ENCODE data around the gene TUBA1A. TPM values are rescaled to one million over a fixed set of nuclear protein-coding genes. Genes with fewer than 3 reads are reported as not detected.

TUBA1A gene
- total and polyA plus RNA-seq, 4 donors, result 89.7 to 270 (median 259) TPM

Small RNAs within 50 kb of the gene (small RNA-seq; reads per million reads assigned to genes)
- gene RF00017 (ENCODE audit: low replicate concordance), result not detected

Other genes with a start within 250 kb of the TUBA1A start
- 100 to 1,000 TPM in 1 of 2 donors, 10 to 100 TPM in 1; 37.9 to 194 TPM for gene ARF3, start 231.6 kb downstream of the TUBA1A start, total RNA-seq
- gene ARF3, start 231.6 kb downstream of the TUBA1A start, polyA plus RNA-seq, result 100 to 1,000 TPM; 104 to 118 TPM
- under 1 TPM in 1 of 2 donors, not detected in 1; 0.43 TPM for gene WNT10B, start 217.3 kb downstream of the TUBA1A start, total RNA-seq
- gene WNT10B, start 217.3 kb downstream of the TUBA1A start, polyA plus RNA-seq, result under 1 TPM; 0.24 to 0.35 TPM
- under 1 TPM; 0.15 to 0.20 TPM for gene WNT1, start 210.8 kb downstream of the TUBA1A start, total RNA-seq
- gene WNT1, start 210.8 kb downstream of the TUBA1A start, polyA plus RNA-seq, result under 1 TPM in 1 of 2 donors, not detected in 1; 0.09 TPM
- gene DDN, start 189.7 kb downstream of the TUBA1A start, total RNA-seq, result under 1 TPM; 0.11 to 0.12 TPM
- gene DDN, start 189.7 kb downstream of the TUBA1A start, polyA plus RNA-seq, result under 1 TPM; 0.04 to 0.07 TPM
- gene PRKAG1, start 170.3 kb downstream of the TUBA1A start, total RNA-seq, result 10 to 100 TPM; 33.1 to 53.6 TPM
- 10 to 100 TPM; 45.7 to 54.5 TPM for gene PRKAG1, start 170.3 kb downstream of the TUBA1A start, polyA plus RNA-seq
- 100 to 1,000 TPM in 1 of 2 donors, 10 to 100 TPM in 1; 58.7 to 115 TPM for gene KMT2D, start 128.3 kb downstream of the TUBA1A start, total RNA-seq
- 10 to 100 TPM; 27.6 to 39.7 TPM for gene KMT2D, start 128.3 kb downstream of the TUBA1A start, polyA plus RNA-seq
- 1 to 10 TPM in 1 of 2 donors, under 1 TPM in 1; 0.51 to 2.4 TPM for gene RHEBL1, start 119.1 kb downstream of the TUBA1A start, total RNA-seq
- gene RHEBL1, start 119.1 kb downstream of the TUBA1A start, polyA plus RNA-seq, result 1 to 10 TPM; 1.8 to 2.6 TPM
- 1 to 10 TPM; 1.3 to 2.6 TPM for gene DHH, start 94.3 kb downstream of the TUBA1A start, total RNA-seq
- gene DHH, start 94.3 kb downstream of the TUBA1A start, polyA plus RNA-seq, result under 1 TPM; 0.16 to 0.64 TPM
- gene LMBR1L, start 78.2 kb downstream of the TUBA1A start, total RNA-seq, result 10 to 100 TPM; 38.5 to 70.1 TPM
- 10 to 100 TPM; 34.8 to 39.0 TPM for gene LMBR1L, start 78.2 kb downstream of the TUBA1A start, polyA plus RNA-seq
- 100 to 1,000 TPM; 261 to 900 TPM for gene TUBA1B, start 57.7 kb downstream of the TUBA1A start, total RNA-seq
- 1,000 to 10,000 TPM in 1 of 2 donors, 100 to 1,000 TPM in 1; 415 to 1,091 TPM for gene TUBA1B, start 57.7 kb downstream of the TUBA1A start, polyA plus RNA-seq
- 100 to 1,000 TPM in 1 of 2 donors, 10 to 100 TPM in 1; 54.3 to 224 TPM for gene TUBA1C, start 76.0 kb upstream of the TUBA1A start, total RNA-seq
- 100 to 1,000 TPM; 179 to 593 TPM for gene TUBA1C, start 76.0 kb upstream of the TUBA1A start, polyA plus RNA-seq
- gene PRPH, start 106.1 kb upstream of the TUBA1A start, total RNA-seq, result 1 to 10 TPM in 1 of 2 donors, under 1 TPM in 1; 0.67 to 2.7 TPM
- gene PRPH, start 106.1 kb upstream of the TUBA1A start, polyA plus RNA-seq, result under 1 TPM; 0.19 to 0.67 TPM
- gene TROAP, start 134.2 kb upstream of the TUBA1A start, total RNA-seq, result 1 to 10 TPM; 1.2 to 4.6 TPM
- gene TROAP, start 134.2 kb upstream of the TUBA1A start, polyA plus RNA-seq, result 1 to 10 TPM; 2.4 to 4.1 TPM
- not detected for gene C1QL4, start 148.1 kb upstream of the TUBA1A start, total RNA-seq
- gene C1QL4, start 148.1 kb upstream of the TUBA1A start, polyA plus RNA-seq, result under 1 TPM in 1 of 2 donors, not detected in 1; 0.06 TPM
- gene DNAJC22, start 157.8 kb upstream of the TUBA1A start, total RNA-seq, result 1 to 10 TPM; 1.5 to 1.7 TPM
- under 1 TPM; 0.24 to 0.28 TPM for gene DNAJC22, start 157.8 kb upstream of the TUBA1A start, polyA plus RNA-seq
- 10 to 100 TPM; 11.9 to 48.8 TPM for gene SPATS2, start 178.4 kb upstream of the TUBA1A start, total RNA-seq
- 1 to 10 TPM; 6.6 to 8.2 TPM for gene SPATS2, start 178.4 kb upstream of the TUBA1A start, polyA plus RNA-seq

Data from lung (tissue), 5 donors.